IMR-90 (cell line): ENCODE measurements around the gene TEX264. TPM values are rescaled to one million over a fixed set of nuclear protein-coding genes. Genes with fewer than 3 reads are reported as not detected.

Source experiments
- ATAC-seq: fragments of 200-7000 bp; cut with Tn5 transposase; 2 replicates; pipeline ENCODE4 v1.9.1; 2020; ENCODE audit warnings: low read depth, mild to moderate bottlenecking, moderate library complexity
- BruUV-seq: library from RNA; stranded (reverse); fragments of 400-500 nt; replicated peaks from 2 replicates; lab custom pipeline; 2021; lab: Mats Ljungman, UMichigan
- CTCF ChIA-PET: fragments of 300-600 bp; formaldehyde crosslinking; extraction: SDS; loops from one replicate; lab custom pipeline; 2021; ENCODE audit warnings: antibody characterized with exemption; lab: Yijun Ruan, JAX
- POLR2A ChIA-PET: fragments of 300-600 bp; sonication (Branson Sonifier 250); formaldehyde crosslinking; loops from one replicate; lab custom pipeline; 2022; ENCODE audit warnings: antibody characterized with exemption; ENCODE audit not compliant: unreplicated experiment; lab: Charles Lee
- DNase-seq: peaks from one replicate; pipeline ENCODE4 v3.0.0; 2013
- H2AFZ ChIP-seq: replicated peaks from 2 replicates; pipeline ENCODE3; 2013; ENCODE audit warnings: low read length, mild to moderate bottlenecking; ENCODE audit not compliant: poor library complexity
- H2AK5ac ChIP-seq: 2 replicates; pipeline ENCODE4 v1.6.1; 2013; ENCODE audit warnings: low read depth, low read length, inconsistent platforms
- H2AK9ac ChIP-seq: replicated peaks from 2 replicates; pipeline ENCODE3; 2013; ENCODE audit warnings: mild to moderate bottlenecking, low read depth, low read length, moderate library complexity; ENCODE audit not compliant: poor library complexity
- H2BK120ac ChIP-seq: 2 replicates; pipeline ENCODE4 v1.6.1; 2013; ENCODE audit warnings: low read depth, low read length, inconsistent platforms
- H2BK15ac ChIP-seq: 3 replicates; pipeline ENCODE4 v1.6.1; 2013; ENCODE audit warnings: low read depth, low read length, inconsistent platforms
- H2BK20ac ChIP-seq: 2 replicates; pipeline ENCODE4 v1.6.1; 2013; ENCODE audit warnings: low read depth, mild to moderate bottlenecking, inconsistent platforms, low read length, moderate library complexity
- H2BK5ac ChIP-seq: 2 replicates; pipeline ENCODE4 v1.6.1; 2013; ENCODE audit warnings: mild to moderate bottlenecking, low read depth, low read length, inconsistent platforms; ENCODE audit not compliant: poor library complexity, severe bottlenecking
- H3K14ac ChIP-seq: replicated peaks from 2 replicates; pipeline ENCODE4 v1.6.1; 2013; ENCODE audit warnings: low read depth, low read length, inconsistent platforms
- H3K18ac ChIP-seq: 2 replicates; pipeline ENCODE4 v1.6.1; 2013; ENCODE audit warnings: low read depth, low read length, control low read depth
- H3K23ac ChIP-seq: 2 replicates; pipeline ENCODE4 v1.6.1; 2013; ENCODE audit warnings: low read depth, low read length, inconsistent platforms
- H3K27ac ChIP-seq: 2 replicates; pipeline ENCODE4 v1.5.1; 2013; ENCODE audit warnings: mild to moderate bottlenecking, control low read depth, low read length; ENCODE audit not compliant: insufficient read depth
- H3K27me3 ChIP-seq: 2 replicates; pipeline ENCODE4 v1.6.1; 2013; ENCODE audit warnings: low read length; ENCODE audit not compliant: control insufficient read depth, insufficient read depth
- H3K36me3 ChIP-seq: 2 replicates; pipeline ENCODE4 v1.6.1; 2013; ENCODE audit warnings: low read length, mixed read lengths; ENCODE audit not compliant: control insufficient read depth, insufficient read depth
- H3K4ac ChIP-seq: 2 replicates; pipeline ENCODE4 v1.6.1; 2013; ENCODE audit warnings: low read depth, low read length, inconsistent platforms
- H3K4me1 ChIP-seq: 2 replicates; pipeline ENCODE4 v1.6.1; 2013; ENCODE audit warnings: low read length, mixed read lengths; ENCODE audit not compliant: control insufficient read depth, insufficient read depth
- H3K4me2 ChIP-seq: 2 replicates; pipeline ENCODE4 v1.6.1; 2013; ENCODE audit warnings: low read depth, mild to moderate bottlenecking, control low read depth, low read length, moderate library complexity
- H3K4me3 ChIP-seq: 2 replicates; pipeline ENCODE4 v1.5.1; 2013; ENCODE audit warnings: low read depth, mild to moderate bottlenecking, control low read depth, low read length, moderate library complexity; ENCODE audit not compliant: insufficient read depth
- H3K56ac ChIP-seq: 2 replicates; pipeline ENCODE4 v1.6.1; 2013; ENCODE audit warnings: low read length, inconsistent platforms; ENCODE audit not compliant: insufficient read depth; ENCODE audit errors: extremely low read depth
- H3K79me1 ChIP-seq, 2 experiments: 2 replicates each; pipeline ENCODE4 v1.6.1; 2013; ENCODE audit warnings: low read length in 2 of 2, inconsistent platforms in 1 of 2, low read depth in 1 of 2
- H3K9ac ChIP-seq: 2 replicates; pipeline ENCODE4 v1.6.1; 2013; ENCODE audit warnings: low read depth, low read length, control low read depth
- H3K9me1 ChIP-seq: 2 replicates; pipeline ENCODE4 v1.6.1; 2013; ENCODE audit warnings: low read length, inconsistent platforms; ENCODE audit not compliant: insufficient read depth
- H3K9me3 ChIP-seq: 2 replicates; pipeline ENCODE4 v1.6.1; 2013; ENCODE audit warnings: low read length; ENCODE audit not compliant: control insufficient read depth, insufficient read depth
- H4K20me1 ChIP-seq: 2 replicates; pipeline ENCODE4 v1.6.1; 2013; ENCODE audit warnings: low read length, inconsistent platforms; ENCODE audit not compliant: insufficient read depth
- H4K5ac ChIP-seq: 2 replicates; pipeline ENCODE4 v1.6.1; 2013; ENCODE audit warnings: mild to moderate bottlenecking, low read depth, low read length, control low read depth
- H4K8ac ChIP-seq, 2 experiments: 2 replicates each; pipeline ENCODE4 v1.6.1; 2013; ENCODE audit warnings: low read depth in 2 of 2, low read length in 2 of 2, control low read depth in 1 of 2, inconsistent platforms in 1 of 2
- H4K91ac ChIP-seq: 2 replicates; pipeline ENCODE4 v1.6.1; 2013; ENCODE audit warnings: low read depth, low read length, inconsistent platforms; ENCODE audit not compliant: insufficient read depth
- CEBPB ChIP-seq: IDR thresholded peaks from 2 replicates; pipeline ENCODE4 v1.6.1; 2012; ENCODE audit warnings: low read depth, low read length, improper control_type of control experiment
- CHD1 ChIP-seq: IDR thresholded peaks from 2 replicates; pipeline ENCODE4 v1.6.1; 2012; ENCODE audit warnings: low read depth, low read length, improper control_type of control experiment
- CTCF ChIP-seq: conservative IDR thresholded peaks from 2 replicates; pipeline ENCODE4 v1.5.1; 2012; ENCODE audit warnings: mild to moderate bottlenecking, low read depth, low read length, improper control_type of control experiment
- FOS ChIP-seq: fragments of 150-350 bp; IDR thresholded peaks from 2 replicates; pipeline ENCODE4 v1.6.1; 2016; ENCODE audit warnings: low read depth, low read length
- MAFK ChIP-seq: IDR thresholded peaks from 2 replicates; pipeline ENCODE4 v1.6.1; 2012; ENCODE audit warnings: low read depth, low read length, improper control_type of control experiment
- MAZ ChIP-seq: IDR thresholded peaks from 2 replicates; pipeline ENCODE4 v1.6.1; 2012; ENCODE audit warnings: low read depth, mild to moderate bottlenecking, low read length, improper control_type of control experiment, moderate library complexity, borderline replicate concordance
- MXI1 ChIP-seq: IDR thresholded peaks from 2 replicates; pipeline ENCODE4 v1.6.1; 2012; ENCODE audit warnings: low read depth, mild to moderate bottlenecking, low read length, moderate library complexity, borderline replicate concordance
- NFE2L2 ChIP-seq: fragments of 150-350 bp; IDR thresholded peaks from 2 replicates; pipeline ENCODE4 v1.6.1; 2016; ENCODE audit warnings: low read depth, mild to moderate bottlenecking, low read length
- POLR2A ChIP-seq: IDR thresholded peaks from 2 replicates; pipeline ENCODE4 v1.6.1; 2012; ENCODE audit warnings: mild to moderate bottlenecking, low read depth, low read length
- RAD21 ChIP-seq: IDR thresholded peaks from 2 replicates; pipeline ENCODE4 v1.6.1; 2012; ENCODE audit warnings: low read length, improper control_type of control experiment
- RCOR1 ChIP-seq: IDR thresholded peaks from 2 replicates; pipeline ENCODE4 v1.6.1; 2012; ENCODE audit warnings: mild to moderate bottlenecking, low read length, improper control_type of control experiment; ENCODE audit not compliant: insufficient replicate concordance
- RFX5 ChIP-seq: IDR thresholded peaks from 2 replicates; pipeline ENCODE4 v1.8.0; 2012; ENCODE audit warnings: low read depth, mild to moderate bottlenecking, low read length, moderate library complexity
- SMC3 ChIP-seq: fragments of 150-350 bp; IDR thresholded peaks from 2 replicates; pipeline ENCODE4 v1.6.1; 2016; ENCODE audit warnings: low read depth, mild to moderate bottlenecking, antibody characterized with exemption, low read length, moderate library complexity
- USF2 ChIP-seq: fragments of 150-350 bp; IDR thresholded peaks from 2 replicates; pipeline ENCODE4 v1.6.1; 2017; ENCODE audit warnings: mild to moderate bottlenecking, antibody characterized with exemption, low read length, low read depth
- WGBS, 2 experiments: methylation state at CpG; one replicate each; pipeline versions ENCODE4 v1.1.5 to v1.1.7; 2013; ENCODE audit warnings: missing lambda C conversion rate in 2 of 2; ENCODE audit not compliant: insufficient read length in 1 of 2; ENCODE audit errors: extremely low coverage in 2 of 2; 5-methylcytosine and 5-hydroxymethylcytosine counted together
- dilution Hi-C: fragments of 300-500 bp; cut with HindIII; formaldehyde crosslinking; loops from one replicate; pipeline ENCODE4 v1.14.3; 2018; ENCODE audit warnings: low sequenced_read_pairs; ENCODE audit not compliant: unreplicated experiment
- in situ Hi-C: fragments of 300-500 bp; cut with MboI; formaldehyde crosslinking; loops from 3 replicates; pipeline ENCODE4 v1.14.3; 2019; ENCODE audit warnings: low sequenced_read_pairs, inconsistent platforms, mixed read lengths
- intact Hi-C: fragments of 100-400 bp; cut with micrococcal nuclease; formaldehyde crosslinking; loops from 2 replicates; pipeline ENCODE4 v1.10.0; 2022
- polyA plus RNA-seq, 3 experiments: library from polyadenylated mRNA; depleted of rRNA; stranded (reverse); fragments of >200 nt; gene quantifications; 2 replicates each; pipeline ENCODE4 v1.2.3, GENCODE V29; 2012; ENCODE audit warnings: low replicate concordance in 1 of 3
- total RNA-seq: library from RNA; depleted of rRNA; stranded (reverse); fragments of >200 nt; gene quantifications from 2 replicates; pipeline ENCODE4 v1.2.3, GENCODE V29; 2012
- TF ChIP-seq, protein P1 (sequence below): fragments of 150-350 bp; IDR thresholded peaks from 2 replicates; pipeline ENCODE4 v1.6.1; 2016; ENCODE audit warnings: low read depth, mild to moderate bottlenecking, low read length, moderate library complexity, borderline replicate concordance

TEX264 gene
- total and polyA plus RNA-seq, 2 of the 4 experiments (the other 2 are of a cell fraction), result 30.3 to 45.0 TPM

DNA sequence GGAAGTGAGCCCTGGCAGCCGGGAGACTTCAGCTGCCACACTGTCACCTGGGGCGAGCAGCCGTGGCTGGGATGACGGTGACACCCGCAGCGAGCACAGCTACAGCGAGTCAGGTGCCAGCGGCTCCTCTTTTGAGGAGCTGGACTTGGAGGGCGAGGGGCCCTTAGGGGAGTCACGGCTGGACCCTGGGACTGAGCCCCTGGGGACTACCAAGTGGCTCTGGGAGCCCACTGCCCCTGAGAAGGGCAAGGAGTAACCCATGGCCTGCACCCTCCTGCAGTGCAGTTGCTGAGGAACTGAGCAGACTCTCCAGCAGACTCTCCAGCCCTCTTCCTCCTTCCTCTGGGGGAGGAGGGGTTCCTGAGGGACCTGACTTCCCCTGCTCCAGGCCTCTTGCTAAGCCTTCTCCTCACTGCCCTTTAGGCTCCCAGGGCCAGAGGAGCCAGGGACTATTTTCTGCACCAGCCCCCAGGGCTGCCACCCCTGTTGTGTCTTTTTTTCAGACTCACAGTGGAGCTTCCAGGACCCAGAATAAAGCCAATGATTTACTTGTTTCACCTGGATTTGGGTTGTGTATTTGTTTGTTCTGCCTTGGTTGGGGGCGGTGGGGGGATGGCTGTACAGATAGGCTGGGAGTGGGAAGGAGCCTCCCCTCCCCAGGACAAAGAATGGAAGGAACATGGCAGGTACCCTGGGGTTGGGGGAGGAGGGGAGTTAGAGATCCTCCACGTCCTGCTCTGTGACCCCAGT lies 32.9 kb downstream of the TEX264 start:
- ATAC-seq (no peak), DNase-seq (no peak)
- H4K20me1 ChIP-seq, result peaks cover 21% of the 10 kb centered on the region
- ChIA-PET POLR2A (no interaction called here), CTCF (interaction anchor here (1.9 kb wide), 1 partner anchor 22 kb away, joined by 4 read pairs; no protein-coding TSS in a partner anchor)
- BruUV-seq, result no TSS peak
- no peak overlapping the region for H3K18ac ChIP-seq
- H3K79me1 ChIP-seq, result no peaks in the 10 kb centered on the region
- no peak overlapping the region for H3K27ac ChIP-seq
- H3K4me2 ChIP-seq, result no peak overlapping the region
- H3K23ac ChIP-seq, result no peak overlapping the region
- H3K36me3 ChIP-seq, result peaks cover 19% of the 10 kb centered on the region
- no peaks in the 10 kb centered on the region for H3K9me3 ChIP-seq
- no peak overlapping the region for H2AFZ ChIP-seq
- H2BK120ac ChIP-seq, result no peak overlapping the region
- H2BK15ac ChIP-seq, result no peak overlapping the region
- no peak overlapping the region for H4K91ac ChIP-seq
- H3K4me1 ChIP-seq, result no peaks in the 10 kb centered on the region
- no peak overlapping the region for H2AK9ac ChIP-seq
- H2BK5ac ChIP-seq, result no peak overlapping the region
- 50% methylated on average over 9 of the region's 12 CpGs; no CpG with 5 or more reads in 1 of the 2 experiments for WGBS, 2 experiments
- no peak overlapping the region for H3K14ac ChIP-seq
- no peak overlapping the region for H4K5ac ChIP-seq
- no peak overlapping the region for H2BK20ac ChIP-seq
- H3K27me3 ChIP-seq, result peaks cover 13% of the 10 kb centered on the region; the same call in 1 of the 2 replicates
- dilution Hi-C loops, result no loop called here
- H3K4me3 ChIP-seq, result no peak overlapping the region
- H3K9me1 ChIP-seq, result peaks cover 3% of the 10 kb centered on the region; the same call in 1 of the 2 replicates
- H3K9ac ChIP-seq, result no peak overlapping the region
- intact Hi-C loops, result no loop called here
- no peak overlapping the region for H2AK5ac ChIP-seq
- H3K56ac ChIP-seq, result no peak overlapping the region
- no peak overlapping the region for H4K8ac ChIP-seq
- in situ Hi-C loops, result no loop called here
- H3K4ac ChIP-seq, result no peak overlapping the region
- TF ChIP-seq MAFK (no peak), CTCF (no peak), POLR2A (no peak), MAZ (no peak), RCOR1 (no peak), SMC3 (no peak), CEBPB (no peak), CHD1 (no peak), RFX5 (no peak), NFE2L2 (no peak), USF2 (no peak), RAD21 (no peak), FOS (no peak), MXI1 (no peak)
- TF ChIP-seq, protein P1, sequence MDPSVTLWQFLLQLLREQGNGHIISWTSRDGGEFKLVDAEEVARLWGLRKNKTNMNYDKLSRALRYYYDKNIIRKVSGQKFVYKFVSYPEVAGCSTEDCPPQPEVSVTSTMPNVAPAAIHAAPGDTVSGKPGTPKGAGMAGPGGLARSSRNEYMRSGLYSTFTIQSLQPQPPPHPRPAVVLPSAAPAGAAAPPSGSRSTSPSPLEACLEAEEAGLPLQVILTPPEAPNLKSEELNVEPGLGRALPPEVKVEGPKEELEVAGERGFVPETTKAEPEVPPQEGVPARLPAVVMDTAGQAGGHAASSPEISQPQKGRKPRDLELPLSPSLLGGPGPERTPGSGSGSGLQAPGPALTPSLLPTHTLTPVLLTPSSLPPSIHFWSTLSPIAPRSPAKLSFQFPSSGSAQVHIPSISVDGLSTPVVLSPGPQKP, result no peak
